Brain microvascular endothelial cell (primary cell): Measurements from ENCODE around the gene TNNT1.

Experiments
- DNase-seq: peaks from one replicate; pipeline ENCODE4 v3.0.0-alpha.2; 2020
- H3K27ac ChIP-seq: fragments of 250-450 bp; sonication (Bioruptor Pico); 2 replicates; pipeline ENCODE4 v1.5.1; 2020; ENCODE audit warnings: mild to moderate bottlenecking, moderate library complexity
- H3K27me3 ChIP-seq: fragments of 250-450 bp; sonication (Bioruptor Pico); replicated peaks from 2 replicates; pipeline ENCODE4 v1.5.1; 2020; ENCODE audit warnings: mild to moderate bottlenecking
- H3K36me3 ChIP-seq: fragments of 250-450 bp; sonication (Bioruptor Pico); replicated peaks from 2 replicates; pipeline ENCODE4 v1.5.1; 2020; ENCODE audit warnings: mild to moderate bottlenecking
- H3K4me3 ChIP-seq: 2 replicates; pipeline ENCODE4 v1.5.1; 2011; ENCODE audit warnings: low read depth, mild to moderate bottlenecking, control low read depth, low read length, moderate library complexity
- in situ Hi-C: cut with HindIII; loops from 2 replicates; pipeline ENCODE4 v1.10.0; 2017; ENCODE audit warnings: low sequenced_read_pairs, low pct_ligation_motif_present
- TF ChIP-seq, protein P1 (sequence below): IDR thresholded peaks from 2 replicates; pipeline ENCODE4 v1.5.1; 2011; ENCODE audit warnings: low read depth, mild to moderate bottlenecking, moderate library complexity, low read length, control low read depth, inconsistent platforms; ENCODE audit errors: missing control alignments

The TNNT1 gene

DNA sequence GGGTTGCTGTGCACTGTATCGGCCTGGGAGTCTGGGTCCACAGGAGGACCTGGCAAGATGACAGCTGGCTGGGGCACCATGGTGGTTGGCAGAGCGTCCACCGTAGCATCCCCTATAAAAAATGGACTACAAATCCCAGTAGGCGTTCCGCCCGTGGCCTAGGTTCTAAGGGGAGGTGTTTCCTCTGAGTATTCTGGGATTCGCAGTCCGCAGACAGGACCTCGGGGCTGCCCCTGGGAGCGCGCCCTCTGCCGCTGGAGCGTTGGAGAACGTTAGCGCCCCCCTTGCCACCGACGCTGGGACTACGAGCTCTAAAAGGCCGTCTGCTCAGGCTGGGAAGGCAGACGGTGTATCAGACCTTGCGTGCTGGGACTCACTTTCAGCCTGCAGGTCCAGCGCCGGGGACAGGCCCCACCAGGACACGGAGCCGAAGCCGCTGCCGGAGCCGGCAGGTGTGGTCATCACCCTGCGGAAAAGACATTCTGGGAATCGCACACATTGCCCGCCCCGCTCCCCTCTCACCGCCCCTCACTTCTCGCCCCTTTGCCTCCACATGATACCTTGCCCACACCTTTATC is 17.0 kb upstream of the TNNT1 start:
- Histone ChIP-seq H3K27me3 (peaks cover 13% of the 10 kb centered on the region), H3K4me3 (peak overlapping the region; percentile 60), H3K36me3 (no peaks in the 10 kb centered on the region), H3K27ac (no peak overlapping the region)
- TF ChIP-seq, protein P1, sequence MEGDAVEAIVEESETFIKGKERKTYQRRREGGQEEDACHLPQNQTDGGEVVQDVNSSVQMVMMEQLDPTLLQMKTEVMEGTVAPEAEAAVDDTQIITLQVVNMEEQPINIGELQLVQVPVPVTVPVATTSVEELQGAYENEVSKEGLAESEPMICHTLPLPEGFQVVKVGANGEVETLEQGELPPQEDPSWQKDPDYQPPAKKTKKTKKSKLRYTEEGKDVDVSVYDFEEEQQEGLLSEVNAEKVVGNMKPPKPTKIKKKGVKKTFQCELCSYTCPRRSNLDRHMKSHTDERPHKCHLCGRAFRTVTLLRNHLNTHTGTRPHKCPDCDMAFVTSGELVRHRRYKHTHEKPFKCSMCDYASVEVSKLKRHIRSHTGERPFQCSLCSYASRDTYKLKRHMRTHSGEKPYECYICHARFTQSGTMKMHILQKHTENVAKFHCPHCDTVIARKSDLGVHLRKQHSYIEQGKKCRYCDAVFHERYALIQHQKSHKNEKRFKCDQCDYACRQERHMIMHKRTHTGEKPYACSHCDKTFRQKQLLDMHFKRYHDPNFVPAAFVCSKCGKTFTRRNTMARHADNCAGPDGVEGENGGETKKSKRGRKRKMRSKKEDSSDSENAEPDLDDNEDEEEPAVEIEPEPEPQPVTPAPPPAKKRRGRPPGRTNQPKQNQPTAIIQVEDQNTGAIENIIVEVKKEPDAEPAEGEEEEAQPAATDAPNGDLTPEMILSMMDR, result peak; percentile 80
- DNase-seq, result peak; percentile 73
- in situ Hi-C loops, result no loop called here

DNA sequence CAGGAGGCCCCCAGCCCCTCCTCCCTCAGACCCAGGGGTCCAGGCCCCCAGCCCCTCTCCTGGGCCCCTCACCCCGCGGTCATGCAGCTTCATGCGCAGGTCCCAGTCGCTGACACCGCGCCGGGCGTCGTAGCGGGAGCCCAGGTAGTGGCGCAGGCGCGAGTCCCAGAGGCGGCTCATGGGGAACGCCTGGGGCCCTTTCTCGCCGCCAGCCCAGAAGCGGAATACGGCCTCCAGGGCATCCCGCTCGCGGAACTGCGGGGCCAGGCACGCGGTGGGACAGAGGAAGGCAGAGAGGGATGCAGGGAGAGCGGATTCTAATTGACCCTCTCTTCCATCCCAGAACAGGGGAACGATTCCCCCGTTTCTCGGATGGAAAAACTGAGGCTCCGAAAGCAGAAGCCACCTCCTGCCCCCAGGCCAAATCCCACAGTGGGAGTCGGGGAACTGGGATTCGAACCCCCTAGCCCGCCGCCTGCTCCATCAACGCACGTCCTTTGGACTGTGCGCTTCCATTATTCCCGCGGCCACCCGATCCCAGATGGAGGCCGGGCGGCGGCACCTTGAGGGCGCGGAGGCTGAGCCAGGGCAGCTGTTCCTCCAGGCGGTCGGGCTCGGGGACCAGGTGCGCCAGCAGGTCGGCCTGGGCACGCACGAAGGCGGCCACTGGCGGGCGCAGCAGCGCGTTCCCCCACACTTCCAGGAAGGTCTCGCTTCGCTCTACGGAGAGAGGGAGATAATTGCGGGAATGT is 12.7 kb upstream of the TNNT1 start:
- no peak for DNase-seq
- H3K4me3 ChIP-seq, result no peak overlapping the region
- no peaks in the 10 kb centered on the region for H3K36me3 ChIP-seq
- TF ChIP-seq, protein P1, result no peak
- peaks cover 14% of the 10 kb centered on the region for H3K27me3 ChIP-seq
- no peak overlapping the region for H3K27ac ChIP-seq
- in situ Hi-C loops, result no loop called here

DNA sequence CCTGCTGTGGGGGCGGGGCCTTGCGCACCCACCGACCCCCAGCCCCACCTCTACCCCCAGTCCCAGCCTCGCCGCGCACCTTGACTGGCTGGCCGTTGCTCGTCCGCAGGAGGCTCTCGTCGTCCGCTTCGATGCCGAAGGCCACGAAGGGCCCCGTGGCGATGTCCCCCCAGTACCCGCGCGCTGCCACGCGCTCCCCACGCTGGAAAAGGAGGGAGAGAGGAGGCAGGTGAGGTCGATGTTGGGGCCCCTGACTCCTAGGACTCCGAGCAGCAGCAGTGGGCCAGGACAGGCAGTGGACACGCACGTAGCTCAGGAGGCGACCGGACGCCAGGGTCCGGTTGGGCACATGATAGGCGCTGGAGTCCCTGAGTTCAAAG is 12.0 kb upstream of the TNNT1 start:
- no peak overlapping the region for H3K4me3 ChIP-seq
- DNase-seq, result no peak
- no peak overlapping the region for H3K27ac ChIP-seq
- no peaks in the 10 kb centered on the region for H3K36me3 ChIP-seq
- peaks cover 14% of the 10 kb centered on the region for H3K27me3 ChIP-seq
- TF ChIP-seq, protein P1, result no peak
- in situ Hi-C loops, result no loop called here

DNA sequence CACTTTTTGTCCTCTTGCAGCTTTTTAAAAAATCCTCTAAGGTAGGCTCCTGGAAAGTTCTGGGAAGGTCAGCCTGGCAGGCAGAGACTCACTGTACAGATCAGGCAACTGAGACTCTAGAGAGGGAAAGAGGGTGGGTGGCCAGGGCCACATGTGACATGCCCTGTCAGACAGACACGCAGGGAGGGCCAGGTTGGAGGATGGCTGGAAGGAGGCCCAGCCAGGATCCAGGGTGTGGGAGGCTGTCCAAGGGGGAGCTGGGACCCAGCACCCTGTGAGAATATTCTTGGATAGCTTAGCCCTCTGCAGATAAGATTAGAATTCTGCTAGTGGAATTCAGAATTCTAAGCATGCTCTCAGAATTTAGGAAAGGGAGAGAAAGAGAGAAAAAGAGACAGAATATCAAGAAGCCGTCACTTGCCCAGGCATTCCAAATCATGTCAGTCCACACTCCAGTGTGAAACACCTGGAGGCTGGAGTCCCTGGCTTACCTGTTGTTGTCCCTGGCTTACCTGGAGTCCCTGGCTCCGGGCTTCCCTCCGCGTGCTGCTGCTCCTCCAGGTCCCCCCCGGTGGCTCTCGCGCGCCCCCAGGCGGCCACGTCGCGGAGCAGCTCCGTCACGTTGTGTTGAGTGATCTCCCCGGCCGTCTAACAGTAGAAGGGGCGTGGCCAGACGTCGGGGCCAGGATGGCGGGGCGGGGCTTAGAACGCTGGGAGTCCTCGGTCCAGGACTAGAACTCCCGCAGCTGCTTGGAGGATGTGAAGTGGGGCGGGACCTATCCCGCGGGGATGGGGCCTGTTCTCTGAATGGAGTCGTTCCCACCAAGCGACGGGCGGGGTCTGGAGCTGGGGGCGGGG is 11.4 kb upstream of the TNNT1 start:
- DNase-seq, result peak; percentile 82
- peaks cover 14% of the 10 kb centered on the region for H3K27me3 ChIP-seq
- in situ Hi-C loops, result no loop called here
- no peak overlapping the region for H3K27ac ChIP-seq
- no peak overlapping the region for H3K4me3 ChIP-seq
- TF ChIP-seq, protein P1, result peak; percentile 97
- no peaks in the 10 kb centered on the region for H3K36me3 ChIP-seq

GRCh38 chr19:55158848-55159749 is 10.1 kb upstream of the TNNT1 start:
- Histone ChIP-seq H3K4me3 (no peak overlapping the region), H3K27ac (no peak overlapping the region), H3K36me3 (no peaks in the 10 kb centered on the region), H3K27me3 (peaks cover 14% of the 10 kb centered on the region)
- in situ Hi-C loops, result no loop called here
- TF ChIP-seq, protein P1, result no peak
- DNase-seq, result peak; percentile 12
